HL-60 (cell line): ENCODE measurements around the gene OMG.

Experiments
- DNase-seq, 2 experiments: peaks; one replicate each; pipeline ENCODE4 v3.0.0-alpha.2; 2010 to 2020; ENCODE audit warnings: low read depth in 1 of 2, low spot score in 1 of 2
- H3K27ac ChIP-seq: fragments of 250-450 bp; sonication (Bioruptor Pico); replicated peaks from 2 replicates; pipeline ENCODE4 v1.5.1; 2020; ENCODE audit warnings: mild to moderate bottlenecking, moderate library complexity
- H3K27me3 ChIP-seq: fragments of 250-450 bp; sonication (Bioruptor Pico); 2 replicates; pipeline ENCODE4 v1.5.1; 2021; ENCODE audit warnings: mild to moderate bottlenecking, moderate library complexity; ENCODE audit not compliant: insufficient read depth, poor library complexity, severe bottlenecking
- H3K4me3 ChIP-seq: replicated peaks from 2 replicates; pipeline ENCODE4 v1.5.1; 2011; ENCODE audit warnings: mild to moderate bottlenecking, control low read depth, low read length; ENCODE audit not compliant: insufficient read depth
- CTCF ChIP-seq: IDR thresholded peaks from one replicate; pipeline ENCODE4 v1.5.1; 2011; ENCODE audit warnings: low read length, control low read depth, inconsistent platforms; ENCODE audit not compliant: insufficient read depth
- GABPA ChIP-seq: IDR thresholded peaks from 2 replicates; pipeline ENCODE4 v1.6.1; 2012; ENCODE audit warnings: low read depth
- POLR2AphosphoS5 ChIP-seq: IDR thresholded peaks from 2 replicates; pipeline ENCODE4 v1.6.1; 2012; ENCODE audit warnings: low read depth
- REST ChIP-seq: IDR thresholded peaks from 2 replicates; pipeline ENCODE4 v1.6.1; 2012; ENCODE audit warnings: low read depth; ENCODE audit not compliant: insufficient replicate concordance
- SPI1 ChIP-seq: IDR thresholded peaks from 2 replicates; pipeline ENCODE4 v1.6.1; 2012; ENCODE audit warnings: low read depth, mild to moderate bottlenecking, borderline replicate concordance

OMG gene

GRCh38 chr17:31260151-31260550, 36.9 kb downstream of the OMG start:
- DNase-seq = no peak
- TF ChIP-seq GABPA = no peak
- TF ChIP-seq POLR2AphosphoS5 = no peak
- no peak for TF ChIP-seq REST
- no peak for TF ChIP-seq CTCF
- TF ChIP-seq SPI1 = no peak
- H3K27me3 ChIP-seq = no peaks in the 10 kb centered on the region
- H3K4me3 ChIP-seq = no peak overlapping the region
- no peak overlapping the region for H3K27ac ChIP-seq

GRCh38 chr17:31256936-31257335, 40.1 kb downstream of the OMG start:
- no peak overlapping the region for H3K27ac ChIP-seq

GRCh38 chr17:31254654-31255053, 42.4 kb downstream of the OMG start:
- no peak overlapping the region for H3K27ac ChIP-seq
- H3K4me3 ChIP-seq = no peak overlapping the region
- no peaks in the 10 kb centered on the region for H3K27me3 ChIP-seq
- DNase-seq = no peak
- no peak for TF ChIP-seq REST
- TF ChIP-seq SPI1 = no peak
- no peak for TF ChIP-seq GABPA
- no peak for TF ChIP-seq POLR2AphosphoS5
- no peak for TF ChIP-seq CTCF

More at GRCh38 chr17:31256936-31257335, 40.1 kb downstream of the OMG start:
- Histone ChIP-seq H3K27me3 (no peaks in the 10 kb centered on the region), H3K4me3 (no peak overlapping the region)
- no peak for TF ChIP-seq POLR2AphosphoS5
- TF ChIP-seq CTCF = no peak
- no peak for DNase-seq

GRCh38 chr17:31252741-31253140, 44.3 kb downstream of the OMG start:
- Histone ChIP-seq H3K27me3 (no peaks in the 10 kb centered on the region), H3K27ac (no peak overlapping the region), H3K4me3 (no peak overlapping the region)
- DNase-seq = no peak
- TF ChIP-seq CTCF (no peak), REST (no peak), GABPA (no peak), POLR2AphosphoS5 (no peak), SPI1 (no peak)
